Measurements from ENCODE around the gene ANAPC16.
A peak's percentile ranks its signal among the peaks of the same experiment; 100 is the strongest.
"Not testable (repeated sequence)": the region's sequence is repeated elsewhere in the genome, so short reads cannot be mapped to it uniquely, and the experiment has no call there.

Gene ANAPC16

GRCh38 chr10:72263613-72264241, 47.9 kb downstream of the ANAPC16 start:
- DNase-seq (ENCODE audit: low read depth in 3 of 3) = no peak

- DNase-seq (ENCODE audit: low read depth in 3 of 3) = no peak
Measured at GRCh38 chr10:72264536-72264935, 48.7 kb downstream of the ANAPC16 start.

GRCh38 chr10:72265508-72265907, 49.7 kb downstream of the ANAPC16 start:
- no peak for DNase-seq (ENCODE audit: low read depth in 3 of 3)

- no peak for DNase-seq (ENCODE audit: low read depth in 3 of 3)
Measured at GRCh38 chr10:72265990-72266865, 50.4 kb downstream of the ANAPC16 start.

GRCh38 chr10:72267381-72267780, 51.6 kb downstream of the ANAPC16 start:
- no peak for DNase-seq (ENCODE audit: low read depth in 3 of 3)

- no peak for DNase-seq (ENCODE audit: low read depth in 3 of 3)
Measured at GRCh38 chr10:72267819-72268399, 52.1 kb downstream of the ANAPC16 start.

GRCh38 chr10:72268475-72269200, 52.8 kb downstream of the ANAPC16 start:
- not testable (repeated sequence) for DNase-seq (ENCODE audit: low read depth in 3 of 3)

GRCh38 chr10:72270607-72271281, 54.9 kb downstream of the ANAPC16 start:
- no peak for DNase-seq (ENCODE audit: low read depth in 3 of 3)

GRCh38 chr10:72272689-72273409, 57.0 kb downstream of the ANAPC16 start:
- DNase-seq (ENCODE audit: low read depth in 3 of 3) = no peak

- DNase-seq (ENCODE audit: low read depth in 3 of 3) = peak; percentile 93 to 97 (median 93)
Measured at GRCh38 chr10:72273410-72274212, 57.8 kb downstream of the ANAPC16 start, which contains the start of gene DDIT4. DDIT4 (plus strand) TSS chr10:72273924; CDS start chr10:72274217, 293 bp downstream.

- no peak for DNase-seq (ENCODE audit: low read depth in 3 of 3)
Measured at GRCh38 chr10:72274213-72274729, 58.5 kb downstream of the ANAPC16 start.

GRCh38 chr10:72274730-72275350, 59.0 kb downstream of the ANAPC16 start:
- DNase-seq (ENCODE audit: low read depth in 3 of 3) = peak in 2 of 3 experiments; percentile 56 to 69

- no peak for DNase-seq (ENCODE audit: low read depth in 3 of 3)
Measured at GRCh38 chr10:72275351-72276012, 59.7 kb downstream of the ANAPC16 start.

- DNase-seq (ENCODE audit: low read depth in 3 of 3) = no peak
Measured at GRCh38 chr10:72276013-72276387, 60.2 kb downstream of the ANAPC16 start.

GRCh38 chr10:72276421-72277339, 60.9 kb downstream of the ANAPC16 start:
- no peak for DNase-seq (ENCODE audit: low read depth in 3 of 3)

- no peak for DNase-seq (ENCODE audit: low read depth in 3 of 3)
Measured at GRCh38 chr10:72277340-72277995, 61.7 kb downstream of the ANAPC16 start.
